H1 (cell line): ENCODE measurements around the gene POLR2M. TPM values are rescaled to one million over a fixed set of nuclear protein-coding genes. Genes with fewer than 3 reads are reported as not detected.

Source experiments
- CTCF ChIA-PET: fragments of 300-600 bp; sonication (Branson Sonifier 250); formaldehyde crosslinking; loops from one replicate; lab custom pipeline; 2021; ENCODE audit not compliant: partially characterized antibody; lab: Charles Lee
- POLR2A ChIA-PET: fragments of 300-600 bp; sonication (Branson Sonifier 250); formaldehyde crosslinking; loops from one replicate; lab custom pipeline; 2021; ENCODE audit warnings: inconsistent platforms; ENCODE audit not compliant: partially characterized antibody; lab: Charles Lee
- DNase-seq, 2 experiments: peaks; one replicate each; pipeline versions ENCODE4 v3.0.0 to v3.0.0-alpha.2; 2010 to 2022; ENCODE audit warnings: low spot score in 2 of 2, low read depth in 1 of 2, mixed read lengths in 1 of 2
- FAIRE-seq: peaks from 2 replicates; lab custom pipeline; 2011; peaks lifted over from hg19 to GRCh38; lab: Jason Lieb, UNC
- H2AFZ ChIP-seq: 2 replicates; pipeline ENCODE4 v1.8.1; 2012; ENCODE audit warnings: low read length, inconsistent platforms
- H2AK5ac ChIP-seq: 2 replicates; pipeline ENCODE4 v1.6.1; 2013; ENCODE audit warnings: low read depth, low read length
- H2BK120ac ChIP-seq: replicated peaks from 2 replicates; pipeline ENCODE3; 2013; ENCODE audit warnings: low read depth, low read length, inconsistent platforms
- H2BK12ac ChIP-seq: 2 replicates; pipeline ENCODE4 v1.6.1; 2013; ENCODE audit warnings: low read depth, low read length
- H2BK15ac ChIP-seq: 2 replicates; pipeline ENCODE4 v1.6.1; 2013; ENCODE audit warnings: low read length
- H2BK20ac ChIP-seq: 2 replicates; pipeline ENCODE4 v1.6.1; 2013; ENCODE audit warnings: low read length
- H2BK5ac ChIP-seq: 2 replicates; pipeline ENCODE4 v1.6.1; 2013; ENCODE audit warnings: low read depth, low read length
- H3K14ac ChIP-seq: 2 replicates; pipeline ENCODE4 v1.6.1; 2013; ENCODE audit warnings: inconsistent platforms; ENCODE audit not compliant: insufficient read length
- H3K18ac ChIP-seq: 2 replicates; pipeline ENCODE4 v1.6.1; 2013; ENCODE audit warnings: low read length; ENCODE audit errors: extremely low read depth
- H3K23ac ChIP-seq: 2 replicates; pipeline ENCODE4 v1.6.1; 2013; ENCODE audit warnings: inconsistent platforms; ENCODE audit not compliant: insufficient read length
- H3K23me2 ChIP-seq: 2 replicates; pipeline ENCODE4 v1.6.1; 2013; ENCODE audit warnings: low read depth, low read length
- H3K27ac ChIP-seq: 2 replicates; pipeline ENCODE4 v1.6.1; 2011; ENCODE audit warnings: low read depth, low read length, inconsistent platforms
- H3K27me3 ChIP-seq, 4 experiments: replicated peaks in 1 of 4; 1 replicate in 1 of 4; 2 replicates in 3 of 4; pipeline versions ENCODE4 v1.6.1 to v1.8.1; 2011 to 2013; ENCODE audit warnings: low read length in 3 of 4, mild to moderate bottlenecking in 3 of 4, inconsistent platforms in 2 of 4, mixed read lengths in 2 of 4, moderate library complexity in 1 of 4; ENCODE audit not compliant: control insufficient read depth in 3 of 4, insufficient read depth in 3 of 4; ENCODE audit errors: extremely low read depth in 1 of 4
- H3K36me3 ChIP-seq, 4 experiments: 2 replicates each; pipeline versions ENCODE4 v1.6.1 to v1.8.1; 2011 to 2013; ENCODE audit warnings: mild to moderate bottlenecking in 4 of 4, low read length in 3 of 4, moderate library complexity in 2 of 4, control low read depth in 1 of 4, inconsistent platforms in 1 of 4; ENCODE audit not compliant: insufficient read depth in 4 of 4, control insufficient read depth in 2 of 4
- H3K4ac ChIP-seq: replicated peaks from 2 replicates; pipeline ENCODE3; 2013; ENCODE audit warnings: low read length, low read depth, mixed read lengths, inconsistent platforms; ENCODE audit not compliant: insufficient read length
- H3K4me1 ChIP-seq, 4 experiments: replicated peaks in 1 of 4; 1 replicate in 1 of 4; 2 replicates in 3 of 4; pipeline versions ENCODE4 v1.6.1 to v1.8.1; 2011 to 2013; ENCODE audit warnings: low read length in 3 of 4, inconsistent platforms in 2 of 4, mixed read lengths in 1 of 4; ENCODE audit not compliant: insufficient read depth in 4 of 4, control insufficient read depth in 3 of 4
- H3K4me2 ChIP-seq, 2 experiments: 2 replicates each; pipeline versions ENCODE4 v1.6.1 to v1.8.1; 2011 to 2013; ENCODE audit warnings: low read depth in 2 of 2, low read length in 2 of 2, control low read depth in 1 of 2, inconsistent platforms in 1 of 2, mild to moderate bottlenecking in 1 of 2; ENCODE audit not compliant: insufficient read depth in 1 of 2
- H3K4me3 ChIP-seq, 4 experiments: fragments of 200-600, 300-600 bp in 1 of 4; sonication (generic), shearing (Covaris generic), sonication (Bioruptor Twin) in 1 of 4; 2 replicates each; pipeline versions ENCODE4 v1.5.1 to v1.8.1; 2011 to 2016; ENCODE audit warnings: low read length in 4 of 4, low read depth in 3 of 4, control low read depth in 2 of 4, inconsistent platforms in 2 of 4, mild to moderate bottlenecking in 2 of 4, mixed read lengths in 1 of 4, moderate library complexity in 1 of 4; ENCODE audit not compliant: insufficient read depth in 2 of 4; ENCODE audit errors: extremely low read depth in 1 of 4
- H3K56ac ChIP-seq: replicated peaks from 2 replicates; pipeline ENCODE3; 2013; ENCODE audit warnings: low read depth, mild to moderate bottlenecking, mixed read lengths, low read length, inconsistent platforms; ENCODE audit not compliant: insufficient read length
- H3K79me1 ChIP-seq: 2 replicates; pipeline ENCODE4 v1.6.1; 2013; ENCODE audit warnings: low read depth, low read length, control low read depth
- H3K79me2 ChIP-seq, 2 experiments: 2 replicates each; pipeline versions ENCODE4 v1.6.1 to v1.8.1; 2012 to 2013; ENCODE audit warnings: low read length in 2 of 2, mild to moderate bottlenecking in 2 of 2, inconsistent platforms in 1 of 2; ENCODE audit not compliant: insufficient read depth in 2 of 2, control insufficient read depth in 1 of 2
- H3K9ac ChIP-seq, 4 experiments: replicated peaks in 1 of 4; 1 replicate in 1 of 4; 2 replicates in 3 of 4; pipeline versions ENCODE4 v1.6.1 to v1.8.1; 2011 to 2013; ENCODE audit warnings: low read depth in 3 of 4, low read length in 3 of 4, control low read depth in 2 of 4, mild to moderate bottlenecking in 2 of 4, moderate library complexity in 2 of 4, inconsistent platforms in 1 of 4; ENCODE audit errors: extremely low read depth in 1 of 4
- H3K9me3 ChIP-seq, 2 experiments: 2 replicates each; pipeline versions ENCODE4 v1.6.1 to v1.8.1; 2012 to 2013; ENCODE audit warnings: mild to moderate bottlenecking in 2 of 2, moderate library complexity in 2 of 2, control low read depth in 1 of 2, inconsistent platforms in 1 of 2, low read depth in 1 of 2, low read length in 1 of 2, mixed read lengths in 1 of 2; ENCODE audit not compliant: insufficient read depth in 2 of 2
- H4K20me1 ChIP-seq, 2 experiments: replicated peaks in 1 of 2; 2 replicates each; pipeline versions ENCODE3 to v1.8.1; 2011 to 2013; ENCODE audit warnings: inconsistent platforms in 2 of 2, low read length in 2 of 2, mild to moderate bottlenecking in 1 of 2; ENCODE audit not compliant: insufficient read depth in 2 of 2, control insufficient read depth in 1 of 2
- H4K5ac ChIP-seq: 2 replicates; pipeline ENCODE4 v1.6.1; 2013; ENCODE audit warnings: low read length, low read depth, mixed read lengths, inconsistent platforms; ENCODE audit not compliant: insufficient read length
- H4K8ac ChIP-seq: 2 replicates; pipeline ENCODE4 v1.8.0; 2013; ENCODE audit warnings: mild to moderate bottlenecking, moderate library complexity, low read length, inconsistent platforms; ENCODE audit not compliant: insufficient read depth; ENCODE audit errors: extremely low read depth
- H4K91ac ChIP-seq: replicated peaks from 2 replicates; pipeline ENCODE3; 2013; ENCODE audit warnings: low read length, mixed read lengths, inconsistent platforms; ENCODE audit not compliant: insufficient read length
- CBX8 ChIP-seq: fragments of 300-800, 300-1000 bp; sonication (generic); IDR thresholded peaks from 2 replicates; pipeline ENCODE4 v1.7.1; 2016; ENCODE audit warnings: low read depth, low read length, borderline replicate concordance
- CREB1 ChIP-seq: IDR thresholded peaks from 2 replicates; pipeline ENCODE4 v1.6.1; 2012; ENCODE audit warnings: inconsistent platforms
- FOSL1 ChIP-seq: IDR thresholded peaks from 2 replicates; pipeline ENCODE4 v1.6.1; 2011; ENCODE audit warnings: mild to moderate bottlenecking, low read depth, low read length, moderate library complexity; ENCODE audit not compliant: insufficient read depth
- GTF2F1 ChIP-seq: IDR thresholded peaks from 2 replicates; pipeline ENCODE4 v1.6.1; 2012; ENCODE audit warnings: low read depth, low read length, improper control_type of control experiment, borderline replicate concordance
- JUN ChIP-seq: IDR thresholded peaks from 2 replicates; pipeline ENCODE4 v1.6.1; 2011; ENCODE audit warnings: low read depth, mild to moderate bottlenecking, improper control_type of control experiment, low read length
- KDM4A ChIP-seq: IDR thresholded peaks from one replicate; pipeline ENCODE4 v1.7.1; 2012; ENCODE audit warnings: low read depth, mild to moderate bottlenecking, moderate library complexity, low read length, inconsistent platforms; ENCODE audit not compliant: severe bottlenecking
- POU5F1 ChIP-seq: IDR thresholded peaks from 2 replicates; pipeline ENCODE4 v1.6.1; 2011; ENCODE audit warnings: low read depth, mild to moderate bottlenecking, low read length, moderate library complexity
- RBBP5 ChIP-seq: IDR thresholded peaks from 2 replicates; pipeline ENCODE4 v1.7.1; 2012; ENCODE audit warnings: low read depth, mild to moderate bottlenecking, inconsistent platforms, low read length, moderate library complexity, borderline replicate concordance
- RFX5 ChIP-seq: IDR thresholded peaks from 2 replicates; pipeline ENCODE4 v1.6.1; 2011; ENCODE audit warnings: low read depth, low read length, improper control_type of control experiment, borderline replicate concordance
- RXRA ChIP-seq: IDR thresholded peaks from 2 replicates; pipeline ENCODE4 v1.6.1; 2011; ENCODE audit warnings: low read depth, mild to moderate bottlenecking, low read length, moderate library complexity; ENCODE audit not compliant: insufficient read depth
- SP1 ChIP-seq: IDR thresholded peaks from 2 replicates; pipeline ENCODE4 v1.6.1; 2011; ENCODE audit warnings: low read depth, low read length
- TCF12 ChIP-seq: IDR thresholded peaks from 2 replicates; pipeline ENCODE4 v1.6.1; 2011; ENCODE audit warnings: low read depth, mild to moderate bottlenecking, low read length
- USF2 ChIP-seq: IDR thresholded peaks from 2 replicates; pipeline ENCODE4 v1.6.1; 2011; ENCODE audit warnings: low read length, improper control_type of control experiment
- WGBS, 2 experiments: shearing (Covaris generic) in 1 of 2; methylation state at CpG; one replicate each; pipeline versions ENCODE4 v1.1.6 to v1.1.7; 2013 to 2015; ENCODE audit warnings: low lambda C conversion rate in 2 of 2, mixed read lengths in 2 of 2, inconsistent platforms in 1 of 2, low coverage in 1 of 2, missing lambda C conversion rate in 1 of 2; ENCODE audit not compliant: insufficient replicate concordance in 2 of 2, insufficient coverage in 1 of 2, insufficient read length in 1 of 2; ENCODE audit errors: extremely low coverage in 1 of 2, missing lambda C conversion rate in 1 of 2; 5-methylcytosine and 5-hydroxymethylcytosine counted together
- polyA plus RNA-seq, 7 experiments: library from polyadenylated mRNA; depleted of rRNA in 3 of 7; stranded (reverse) in 5 of 7; unstranded in 2 of 7; fragments of >200 nt in 5 of 7; fragments of 200-250 nt in 2 of 7; gene quantifications; 1 replicate in 5 of 7; 2 replicates in 1 of 7; 4 replicates in 1 of 7; pipeline versions ENCODE4 v1.2.1 to v1.2.3, GENCODE V29; 2011 to 2013; ENCODE audit warnings: missing spikeins in 2 of 7, mixed read lengths in 2 of 7
- total RNA-seq: library from RNA; stranded (reverse); fragmentation: NEBNext Ultra II Directional; extraction: Animal tissue kit (Norgen Biotek cat#: 25700); gene quantifications from 2 replicates; pipeline ENCODE4 v1.2.1, GENCODE V29; 2021

POLR2M gene
- total and polyA plus RNA-seq, 2 of the 8 experiments (the other 6 are each of a cell fraction or from before 2014, with no cell fraction given) = 32.7 to 55.1 TPM

- Histone ChIP-seq H4K8ac (no peak overlapping the region), H3K79me1 (no peaks in the 10 kb centered on the region), H3K4me1 (peaks cover 0 to 6% (median 0%) of the 10 kb centered on the region in 4 experiments; a peak in 1 of 7 replicates), H3K56ac (no peak overlapping the region), H3K4me2 (no peak overlapping the region), H3K4me3 (no peak overlapping the region), H2BK5ac (no peak overlapping the region), H2BK12ac (no peak overlapping the region), H4K20me1 (no peaks in the 10 kb centered on the region), H3K14ac (no peak overlapping the region), H3K9ac (no peak overlapping the region), H4K5ac (no peak overlapping the region), H3K27ac (no peak overlapping the region), H3K27me3 (no peaks in the 10 kb centered on the region), H3K23me2 (peaks cover 2% of the 10 kb centered on the region; the same call in 1 of the 2 replicates), H3K36me3 (no peaks in the 10 kb centered on the region), H3K4ac (no peak overlapping the region), H2BK120ac (no peak overlapping the region), H3K9me3 (no peaks in the 10 kb centered on the region), H3K79me2 (no peaks in the 10 kb centered on the region), H2AK5ac (no peak overlapping the region), H3K18ac (no peak overlapping the region), H2BK15ac (no peak overlapping the region), H4K91ac (no peak overlapping the region), H2BK20ac (no peak overlapping the region), H2AFZ (no peak overlapping the region), H3K23ac (no peak overlapping the region)
- ChIA-PET POLR2A (no interaction called here), CTCF (interaction anchor here (1.1 to 27.9 kb wide), 4 partner anchors 18 to 344 kb away, joined by 3 to 530 read pairs (median 84); no protein-coding TSS in a partner anchor)
- TF ChIP-seq CBX8 = no peak
- no peak for TF ChIP-seq RBBP5
- no peak for TF ChIP-seq USF2
- TF ChIP-seq SP1 = no peak
- no peak for TF ChIP-seq CREB1
- no peak for TF ChIP-seq GTF2F1
- TF ChIP-seq FOSL1 = no peak
- TF ChIP-seq POU5F1 = no peak
- TF ChIP-seq RFX5 = no peak
- TF ChIP-seq RXRA = no peak
- TF ChIP-seq TCF12 = no peak
- no peak for TF ChIP-seq JUN
- no peak for TF ChIP-seq KDM4A
- FAIRE-seq (no peak), DNase-seq (no peak)
- WGBS, 2 experiments = 94% methylated on average over 8 of the region's 8 CpGs; no CpG with 5 or more reads in 1 of the 2 experiments
These were observed 21.9 kb downstream of the POLR2M start for GRCh38 chr15:57728436-57728835.
